ENCODE results near the gene CTDSP2. TPM values are rescaled to one million over a fixed set of nuclear protein-coding genes. Genes with fewer than 3 reads are reported as not detected.
A peak's percentile ranks its signal among the peaks of the same experiment; 100 is the strongest.
"Not testable (repeated sequence)": the region's sequence is repeated elsewhere in the genome, so short reads cannot be mapped to it uniquely, and the experiment has no call there.

Gene CTDSP2
- total and polyA plus RNA-seq, 12 donors = 31.2 to 138 (median 82.7) TPM

DNA sequence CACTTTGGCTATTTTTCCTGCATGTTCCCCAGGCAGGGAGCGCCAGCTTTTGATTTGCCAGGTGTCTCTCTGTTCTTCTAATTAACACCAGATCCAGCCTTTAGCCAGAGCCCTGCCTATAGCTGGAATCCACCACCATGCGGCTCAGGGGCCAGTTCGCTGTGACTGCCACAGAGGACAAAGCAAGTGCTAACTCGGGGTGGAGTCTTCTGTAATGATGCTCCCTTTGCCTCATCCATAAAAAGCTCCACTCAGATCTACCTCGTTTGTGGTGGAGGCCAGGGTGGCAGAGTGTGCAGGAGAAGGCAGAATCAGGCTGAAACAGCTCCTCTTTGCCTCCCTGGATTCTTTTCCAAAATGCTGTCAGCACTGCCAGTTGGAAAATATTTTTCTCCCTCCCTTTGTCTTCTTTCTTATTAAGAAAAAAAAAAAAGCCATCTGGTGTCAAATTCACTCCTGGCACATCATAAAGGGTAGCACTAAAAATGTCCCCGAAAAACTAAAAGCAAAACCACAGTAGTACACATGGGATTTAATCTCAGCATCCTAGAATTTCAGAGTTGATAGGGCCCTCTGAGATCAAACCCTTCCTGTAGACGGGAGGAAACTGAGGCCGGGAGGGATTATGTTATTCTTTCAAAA lies 18.0 kb upstream of the CTDSP2 start:
- no peaks in the 10 kb centered on the region for H3K9me3 ChIP-seq
- H3K36me3 ChIP-seq = no peaks in the 10 kb centered on the region
- TF ChIP-seq, protein P1, sequence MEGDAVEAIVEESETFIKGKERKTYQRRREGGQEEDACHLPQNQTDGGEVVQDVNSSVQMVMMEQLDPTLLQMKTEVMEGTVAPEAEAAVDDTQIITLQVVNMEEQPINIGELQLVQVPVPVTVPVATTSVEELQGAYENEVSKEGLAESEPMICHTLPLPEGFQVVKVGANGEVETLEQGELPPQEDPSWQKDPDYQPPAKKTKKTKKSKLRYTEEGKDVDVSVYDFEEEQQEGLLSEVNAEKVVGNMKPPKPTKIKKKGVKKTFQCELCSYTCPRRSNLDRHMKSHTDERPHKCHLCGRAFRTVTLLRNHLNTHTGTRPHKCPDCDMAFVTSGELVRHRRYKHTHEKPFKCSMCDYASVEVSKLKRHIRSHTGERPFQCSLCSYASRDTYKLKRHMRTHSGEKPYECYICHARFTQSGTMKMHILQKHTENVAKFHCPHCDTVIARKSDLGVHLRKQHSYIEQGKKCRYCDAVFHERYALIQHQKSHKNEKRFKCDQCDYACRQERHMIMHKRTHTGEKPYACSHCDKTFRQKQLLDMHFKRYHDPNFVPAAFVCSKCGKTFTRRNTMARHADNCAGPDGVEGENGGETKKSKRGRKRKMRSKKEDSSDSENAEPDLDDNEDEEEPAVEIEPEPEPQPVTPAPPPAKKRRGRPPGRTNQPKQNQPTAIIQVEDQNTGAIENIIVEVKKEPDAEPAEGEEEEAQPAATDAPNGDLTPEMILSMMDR (IDR thresholded peaks at IDR 0.05) = peak in 1 of 9 donors; percentile 6
- intact Hi-C loops (cut with DNase I) = loop anchor here in 3 of 10 donors (2.0 kb wide), 2 partner anchors 18 to 24 kb away; partner anchors contain the start of gene CTDSP2 (in 1 of the 3)
- 24 to 26% methylated on average over 8 of the region's 8 CpGs for WGBS, 2 donors
- peak overlapping the region in 9 of 10 donors; percentile 34 to 67 (median 58) for H3K4me3 ChIP-seq
- peak overlapping the region; percentile 89 to 99 (median 96) for H3K27ac ChIP-seq
- no peak for DNase-seq
- peak in 7 of 8 donors; percentile 3 to 36 (median 17) for ATAC-seq
- no peaks in the 10 kb centered on the region for H3K27me3 ChIP-seq
- peaks cover 6 to 26% (median 19%) of the 10 kb centered on the region in 9 donors for H3K4me1 ChIP-seq

DNA sequence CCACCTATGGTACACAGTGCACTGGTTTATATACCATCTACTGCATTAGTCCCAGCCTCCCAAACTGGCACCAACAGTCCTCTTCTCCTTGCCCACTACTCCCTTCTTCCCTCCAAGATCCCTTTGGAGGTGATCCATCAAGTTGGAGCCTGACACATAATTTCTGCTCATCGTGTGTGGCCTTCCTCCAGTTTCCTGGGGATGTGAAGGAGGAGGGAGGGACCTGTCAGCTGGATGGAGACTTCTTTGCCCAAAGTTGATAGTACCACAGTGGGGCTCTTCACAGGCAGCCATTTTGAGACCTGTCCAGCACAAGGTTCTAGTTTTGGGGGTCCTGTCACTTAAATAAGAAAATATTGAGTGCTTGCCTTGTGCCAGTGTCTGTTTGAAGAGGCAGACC lies 17.1 kb upstream of the CTDSP2 start:
- ATAC-seq = no peak
- TF ChIP-seq, protein P1 (IDR thresholded peaks at IDR 0.05) = no peak
- intact Hi-C loops (cut with DNase I) = loop anchor here in 3 of 10 donors (2.0 kb wide), 2 partner anchors 17 to 25 kb away; partner anchors contain the start of gene CTDSP2 (in 1 of the 3)

DNA sequence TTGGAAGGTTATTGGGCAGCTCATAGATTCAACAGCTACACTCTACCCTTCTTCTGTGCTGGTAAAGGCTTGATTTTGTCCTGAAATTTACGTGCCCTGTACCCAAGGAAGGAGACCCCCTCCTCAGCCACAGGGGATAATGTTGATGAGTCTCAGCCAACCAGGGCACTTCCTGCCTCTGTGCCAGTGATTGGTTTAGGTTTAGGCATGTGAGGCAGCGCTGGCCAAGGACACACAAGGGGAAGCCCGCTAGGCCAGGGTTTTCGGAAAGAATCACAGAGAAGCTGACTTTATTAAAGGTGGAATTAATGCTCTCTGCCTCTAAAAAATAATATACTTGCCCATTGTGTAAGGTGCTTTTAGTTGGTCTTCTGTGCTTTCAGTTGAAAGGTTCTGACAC lies 15.4 kb upstream of the CTDSP2 start:
- TF ChIP-seq, protein P1 (IDR thresholded peaks at IDR 0.05) = no peak
- Histone ChIP-seq H3K4me3 (no peak overlapping the region), H3K27me3 (no peaks in the 10 kb centered on the region), H3K9me3 (no peaks in the 10 kb centered on the region), H3K27ac (peak overlapping the region in 1 of 10 donors; percentile 30), H3K4me1 (peaks cover 6 to 25% (median 19%) of the 10 kb centered on the region in 9 donors), H3K36me3 (no peaks in the 10 kb centered on the region)
- ATAC-seq (no peak), DNase-seq (no peak)
- 91 to 93% methylated on average over 4 of the region's 4 CpGs for WGBS, 2 donors
- intact Hi-C loops (cut with DNase I) = no loop called here

More for the DNA sequence above, 17.1 kb upstream of the CTDSP2 start:
- H3K27ac ChIP-seq = peak overlapping the region in 5 of 10 donors; percentile 94 to 99 (median 95)
- H3K27me3 ChIP-seq = no peaks in the 10 kb centered on the region
- 43 to 72% methylated on average over 1 of the region's 1 CpG for WGBS, 2 donors
- no peak for DNase-seq
- H3K4me3 ChIP-seq = no peak overlapping the region
- H3K4me1 ChIP-seq = peaks cover 6 to 25% (median 19%) of the 10 kb centered on the region in 9 donors
- no peaks in the 10 kb centered on the region for H3K36me3 ChIP-seq
- no peaks in the 10 kb centered on the region for H3K9me3 ChIP-seq

DNA sequence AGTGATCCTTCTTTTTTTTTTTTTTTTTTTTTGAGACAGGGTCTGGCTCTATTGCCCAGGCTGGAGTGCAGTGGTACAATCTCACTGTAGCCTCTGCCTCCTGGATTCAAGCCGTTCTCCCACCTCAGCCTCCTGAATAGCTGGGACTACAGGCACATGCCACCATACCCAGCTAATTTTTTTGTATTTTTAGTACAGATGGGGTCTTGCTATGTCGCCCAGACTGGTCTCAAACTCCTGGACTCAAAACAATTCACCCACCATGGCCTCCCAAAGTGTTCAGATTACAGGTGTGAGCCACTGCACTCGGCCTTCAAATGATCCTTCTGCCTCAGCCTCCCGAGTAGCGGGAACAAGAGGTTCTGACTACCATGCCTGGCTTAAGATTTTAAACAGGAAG lies 14.4 kb upstream of the CTDSP2 start:
- WGBS, 2 donors = 97 to 98% methylated on average over 5 of the region's 5 CpGs
- H3K27ac ChIP-seq; H3K4me3 ChIP-seq; intact Hi-C loops (cut with DNase I); H3K36me3 ChIP-seq; H3K9me3 ChIP-seq; ATAC-seq; DNase-seq; H3K27me3 ChIP-seq: not testable (repeated sequence)
- peaks cover 6 to 23% (median 16%) of the 10 kb centered on the region in 9 donors for H3K4me1 ChIP-seq

DNA sequence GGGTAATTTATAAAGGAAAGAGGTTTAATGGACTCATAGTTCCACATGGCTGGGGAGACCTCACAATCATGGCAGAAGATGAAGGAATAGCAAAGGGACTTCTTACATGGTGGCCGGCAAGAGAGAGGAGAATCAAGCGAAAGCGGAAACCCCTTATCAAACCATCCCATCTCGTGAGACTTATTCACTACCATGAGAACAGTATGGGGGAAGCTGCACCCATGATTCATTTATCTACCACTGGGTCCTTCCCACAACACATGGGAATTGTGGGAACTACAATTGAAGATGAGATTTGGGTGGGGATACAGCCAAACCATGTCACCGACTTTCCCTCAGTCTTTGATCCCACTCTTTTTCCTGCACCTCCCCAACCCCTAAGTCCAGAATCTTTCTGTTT lies 12.6 kb upstream of the CTDSP2 start:
- WGBS, 2 donors = 91% methylated on average over 5 of the region's 5 CpGs

DNA sequence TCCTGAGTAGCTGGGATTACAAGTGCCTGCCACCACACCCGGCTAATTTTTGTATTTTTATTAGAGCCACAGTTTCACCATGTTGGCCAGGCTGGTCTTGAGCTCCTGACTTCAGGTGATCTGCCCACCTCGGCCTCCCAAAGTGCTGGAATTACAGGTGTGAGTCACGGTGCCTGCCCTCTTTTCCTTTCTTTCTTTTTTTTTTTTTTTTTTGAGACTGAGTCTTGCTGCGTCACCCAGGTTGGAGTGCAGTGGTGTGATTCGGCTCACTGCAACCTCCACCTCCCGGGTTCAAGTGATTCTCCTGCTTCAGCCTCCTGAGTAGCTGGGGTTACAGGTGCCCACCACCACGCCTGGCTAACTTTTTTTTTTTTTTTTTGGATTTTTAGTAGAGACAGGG lies 11.6 kb upstream of the CTDSP2 start:
- H3K9me3 ChIP-seq; DNase-seq; intact Hi-C loops (cut with DNase I); H3K27ac ChIP-seq; H3K4me3 ChIP-seq; H3K36me3 ChIP-seq; H3K27me3 ChIP-seq; ATAC-seq: not testable (repeated sequence)
- 95 to 98% methylated on average over 7 of the region's 7 CpGs for WGBS, 2 donors
- H3K4me1 ChIP-seq = peaks cover 0 to 20% (median 14%) of the 10 kb centered on the region in 9 donors

More for the DNA sequence above, 12.6 kb upstream of the CTDSP2 start:
- Histone ChIP-seq H3K4me1 (peaks cover under 1 to 18% (median 10%) of the 10 kb centered on the region in 9 donors), H3K4me3 (no peak overlapping the region), H3K9me3 (peaks cover 0 to 4% (median 0%) of the 10 kb centered on the region in 11 donors), H3K36me3 (no peaks in the 10 kb centered on the region), H3K27me3 (no peaks in the 10 kb centered on the region), H3K27ac (no peak overlapping the region)
- DNase-seq = no peak
- no peak for ATAC-seq
- intact Hi-C loops (cut with DNase I) = no loop called here
- TF ChIP-seq, protein P1 (IDR thresholded peaks at IDR 0.05) = no peak

Data from heart right ventricle (tissue), 16 donors.